K562 (cell line): ENCODE measurements around the gene GLIS1. TPM values are rescaled to one million over a fixed set of nuclear protein-coding genes. Genes with fewer than 3 reads are reported as not detected.
A peak's percentile ranks its signal among the peaks of the same experiment; 100 is the strongest.

Experiments used
- ATAC-seq: fragments of 200-7000 bp; cut with Tn5 transposase; 3 replicates; pipeline ENCODE4 v1.9.1; 2020; ENCODE audit warnings: moderate library complexity
- BruUV-seq: library from RNA; stranded (reverse); fragments of 400-500 nt; replicated peaks from 2 replicates; lab custom pipeline; 2021; lab: Mats Ljungman, UMichigan
- CTCF ChIA-PET: fragments of 300-600 bp; formaldehyde crosslinking; extraction: SDS; loops from one replicate; lab custom pipeline; 2021; ENCODE audit warnings: low intra/inter-chr PET ratio; lab: Yijun Ruan, JAX
- POLR2A ChIA-PET: fragments of 300-600, 350-650 bp; sonication (Branson Sonifier 250); formaldehyde crosslinking; extraction: SDS; loops from one replicate; lab custom pipeline; 2021; ENCODE audit warnings: antibody characterized with exemption, inconsistent platforms; lab: Yijun Ruan, JAX
- DNase-seq, 4 experiments: peaks; one replicate each; pipeline versions ENCODE4 v3.0.0 to v3.0.0-alpha.2; 2011 to 2018; ENCODE audit warnings: low spot score in 3 of 4, mixed read lengths in 3 of 4; ENCODE audit errors: extremely low read depth in 1 of 4
- FAIRE-seq: peaks from 2 replicates; lab custom pipeline; 2011; peaks lifted over from hg19 to GRCh38; lab: Jason Lieb, UNC
- H2AFZ ChIP-seq: 2 replicates; pipeline ENCODE4 v1.6.0; 2011; ENCODE audit warnings: low read depth, low read length, control low read depth, inconsistent platforms
- H3K27ac ChIP-seq: fragments of 200-600 bp; 3 replicates; pipeline ENCODE4 v1.8.0; 2011; ENCODE audit warnings: low read depth, mild to moderate bottlenecking, control low read depth, inconsistent platforms, low read length, moderate library complexity, mixed read lengths; ENCODE audit errors: extremely low read depth
- H3K27me3 ChIP-seq, 2 experiments: fragments of 300-600 bp in 1 of 2; 2 replicates in 1 of 2; 3 replicates in 1 of 2; pipeline versions ENCODE4 v1.6.0 to v1.8.0; 2011; ENCODE audit warnings: inconsistent platforms in 2 of 2, low read length in 2 of 2, mild to moderate bottlenecking in 1 of 2, mixed read lengths in 1 of 2, moderate library complexity in 1 of 2; ENCODE audit not compliant: control insufficient read depth in 2 of 2, insufficient read depth in 2 of 2
- H3K36me3 ChIP-seq: fragments of 300-600 bp; 3 replicates; pipeline ENCODE4 v1.8.0; 2011; ENCODE audit warnings: mild to moderate bottlenecking, low read length, inconsistent platforms; ENCODE audit not compliant: control insufficient read depth, insufficient read depth
- H3K4me1 ChIP-seq, 2 experiments: fragments of 200-600 bp in 1 of 2; replicated peaks in 1 of 2; 2 replicates in 1 of 2; 3 replicates in 1 of 2; pipeline versions ENCODE4 v1.5.1 to v1.8.0; 2011; ENCODE audit warnings: inconsistent platforms in 2 of 2, low read length in 2 of 2, mild to moderate bottlenecking in 1 of 2, mixed read lengths in 1 of 2, moderate library complexity in 1 of 2; ENCODE audit not compliant: control insufficient read depth in 2 of 2, insufficient read depth in 2 of 2
- H3K4me2 ChIP-seq: 2 replicates; pipeline ENCODE4 v1.6.1; 2011; ENCODE audit warnings: low read length, control low read depth, inconsistent platforms, mixed read lengths; ENCODE audit not compliant: insufficient read depth
- H3K4me3 ChIP-seq: fragments of 200-600 bp; sonication (generic), shearing (Covaris generic); 2 replicates; pipeline ENCODE4 v1.5.1; 2016; ENCODE audit warnings: control low read depth, inconsistent platforms
- H3K79me2 ChIP-seq: fragments of 200-600 bp; 3 replicates; pipeline ENCODE4 v1.8.0; 2011; ENCODE audit warnings: low read length, inconsistent platforms; ENCODE audit not compliant: control insufficient read depth, insufficient read depth
- H3K9ac ChIP-seq, 2 experiments: 2 replicates each; pipeline versions ENCODE4 v1.6.0 to v1.6.1; 2011; ENCODE audit warnings: low read depth in 2 of 2, low read length in 2 of 2, control low read depth in 1 of 2, inconsistent platforms in 1 of 2, mild to moderate bottlenecking in 1 of 2, mixed read lengths in 1 of 2; ENCODE audit not compliant: insufficient read depth in 1 of 2
- H3K9me1 ChIP-seq: one replicate; pipeline ENCODE4 v1.6.0; 2011; ENCODE audit warnings: inconsistent platforms, mild to moderate bottlenecking, low read length, moderate library complexity; ENCODE audit not compliant: control insufficient read depth, insufficient read depth
- H3K9me3 ChIP-seq: replicated peaks from 2 replicates; pipeline ENCODE4 v1.5.1; 2011; ENCODE audit warnings: low read depth, low read length, inconsistent platforms; ENCODE audit not compliant: control insufficient read depth, insufficient read depth
- H4K20me1 ChIP-seq: replicated peaks from 2 replicates; pipeline ENCODE4 v1.6.1; 2011; ENCODE audit warnings: low read length, inconsistent platforms, mixed read lengths; ENCODE audit not compliant: control insufficient read depth, insufficient read depth
- BMI1 ChIP-seq: fragments of 150-350 bp; IDR thresholded peaks from 2 replicates; pipeline ENCODE4 v1.6.1; 2014; ENCODE audit warnings: low read length
- CREM ChIP-seq: IDR thresholded peaks from 2 replicates; pipeline ENCODE4 v1.6.1; 2014; ENCODE audit warnings: antibody characterized with exemption, low read depth
- WGBS: fragments of 100-300 bp; shearing (Covaris generic); methylation state at CpG from one replicate; pipeline ENCODE4 v1.1.6; 2016; ENCODE audit warnings: low coverage, mixed read lengths; ENCODE audit not compliant: insufficient coverage; ENCODE audit errors: missing lambda C conversion rate; 5-methylcytosine and 5-hydroxymethylcytosine counted together
- in situ Hi-C: fragments of 300-500 bp; cut with MboI; formaldehyde crosslinking; loops from 4 replicates; pipeline ENCODE4 v1.15.0; 2018; ENCODE audit warnings: inconsistent platforms, mixed read lengths
- intact Hi-C: fragments of 100-400 bp; cut with micrococcal nuclease; formaldehyde crosslinking; loops from 2 replicates; pipeline ENCODE4 v1.14.2; 2022
- polyA plus RNA-seq, 8 experiments: library from polyadenylated mRNA; depleted of rRNA in 4 of 8; stranded (reverse) in 5 of 8; unstranded in 3 of 8; fragments of >200 nt; fragmentation: Nextera tagmentation in 2 of 8; fragmentation: Illumina TruSeq in 1 of 8; extraction: Ambion mirVana in 2 of 8; extraction: Trizol in 1 of 8; gene quantifications; 2 replicates each; pipeline versions ENCODE4 v1.2.1 to v1.2.3, GENCODE V29; 2011 to 2014; ENCODE audit warnings: inconsistent platforms in 1 of 8, missing spikeins in 1 of 8
- total RNA-seq, 7 experiments: library from RNA; depleted of rRNA in 6 of 7; stranded (reverse); fragments of >200 nt in 6 of 7; fragmentation: Illumina TruSeq in 2 of 7; extraction: Trizol in 2 of 7; gene quantifications; 2 replicates each; pipeline versions ENCODE4 v1.2.1 to v1.2.3, GENCODE V29; 2011 to 2021; ENCODE audit warnings: low replicate concordance in 1 of 7
- TF ChIP-seq, protein P1 (sequence below), 3 experiments: IDR thresholded peaks in 2 of 3; conservative IDR thresholded peaks in 1 of 3; 2 replicates each; pipeline ENCODE4 v1.5.1; 2011 to 2012; ENCODE audit warnings: low read length in 3 of 3, mild to moderate bottlenecking in 3 of 3, control low read depth in 2 of 3, improper control_type of control experiment in 1 of 3, inconsistent platforms in 1 of 3, low read depth in 1 of 3, mixed read lengths in 1 of 3, moderate library complexity in 1 of 3; ENCODE audit not compliant: insufficient read depth in 2 of 3

Gene GLIS1
- total and polyA plus RNA-seq, 9 of the 15 experiments (the other 6 are each of a cell fraction or from before 2014, with no cell fraction given): not detected

DNA sequence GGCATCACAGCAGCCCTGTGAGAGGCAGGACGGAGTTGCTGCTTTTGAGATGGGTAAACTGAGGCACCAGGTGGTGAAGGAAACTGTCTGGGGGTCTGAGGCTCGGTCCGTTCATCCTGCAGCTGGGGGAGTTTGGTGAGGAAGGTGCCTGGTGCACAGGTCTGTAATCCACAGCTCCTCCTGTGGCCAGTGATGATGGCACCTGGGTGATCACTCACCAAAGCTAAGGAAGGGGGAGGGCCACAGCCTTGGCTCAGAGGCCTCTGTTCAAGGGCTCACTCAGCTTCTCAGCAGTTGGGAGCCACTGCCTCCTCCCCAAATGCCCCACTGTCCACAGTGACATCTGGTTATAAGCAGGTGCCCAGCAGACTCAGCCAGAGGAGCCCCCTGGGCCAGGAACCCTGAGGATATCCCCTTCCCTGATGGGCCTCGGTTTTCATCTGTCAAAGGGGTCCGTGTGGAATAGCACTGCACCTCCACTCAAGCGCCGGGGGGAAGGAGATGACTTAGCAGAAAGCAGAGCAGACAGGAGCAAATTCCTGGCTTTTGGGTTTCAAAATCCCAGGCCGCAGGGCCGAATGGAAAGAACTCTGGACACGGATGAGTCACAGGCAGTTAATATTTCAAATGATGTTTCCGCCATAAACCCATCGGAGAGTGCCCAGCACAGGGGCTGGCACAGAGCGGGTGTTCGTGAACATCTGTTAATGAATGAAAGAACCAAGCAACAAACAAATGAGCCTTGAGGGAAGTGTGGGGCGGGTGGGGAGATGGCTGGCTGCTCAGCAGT is 197.0 kb downstream of the GLIS1 start:
- DNase-seq (peak; percentile 18 to 60 (median 48)), FAIRE-seq (peak; percentile 64), ATAC-seq (peak; percentile 80)
- under 1% methylated on average over 15 of the region's 15 CpGs for WGBS
- no peaks in the 10 kb centered on the region for H3K9me3 ChIP-seq
- H3K4me3 ChIP-seq: no peak overlapping the region
- intact Hi-C loops: no loop called here
- H3K9ac ChIP-seq: no peak overlapping the region
- H3K4me2 ChIP-seq: no peak overlapping the region
- in situ Hi-C loops: no loop called here
- peaks cover 7% of the 10 kb centered on the region for H4K20me1 ChIP-seq
- TF ChIP-seq BMI1: no peak
- TF ChIP-seq CREM: 0 out of 2 replicates have a peak, but pooled peaks have one; percentile 34
- TF ChIP-seq, protein P1, sequence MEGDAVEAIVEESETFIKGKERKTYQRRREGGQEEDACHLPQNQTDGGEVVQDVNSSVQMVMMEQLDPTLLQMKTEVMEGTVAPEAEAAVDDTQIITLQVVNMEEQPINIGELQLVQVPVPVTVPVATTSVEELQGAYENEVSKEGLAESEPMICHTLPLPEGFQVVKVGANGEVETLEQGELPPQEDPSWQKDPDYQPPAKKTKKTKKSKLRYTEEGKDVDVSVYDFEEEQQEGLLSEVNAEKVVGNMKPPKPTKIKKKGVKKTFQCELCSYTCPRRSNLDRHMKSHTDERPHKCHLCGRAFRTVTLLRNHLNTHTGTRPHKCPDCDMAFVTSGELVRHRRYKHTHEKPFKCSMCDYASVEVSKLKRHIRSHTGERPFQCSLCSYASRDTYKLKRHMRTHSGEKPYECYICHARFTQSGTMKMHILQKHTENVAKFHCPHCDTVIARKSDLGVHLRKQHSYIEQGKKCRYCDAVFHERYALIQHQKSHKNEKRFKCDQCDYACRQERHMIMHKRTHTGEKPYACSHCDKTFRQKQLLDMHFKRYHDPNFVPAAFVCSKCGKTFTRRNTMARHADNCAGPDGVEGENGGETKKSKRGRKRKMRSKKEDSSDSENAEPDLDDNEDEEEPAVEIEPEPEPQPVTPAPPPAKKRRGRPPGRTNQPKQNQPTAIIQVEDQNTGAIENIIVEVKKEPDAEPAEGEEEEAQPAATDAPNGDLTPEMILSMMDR (IDR thresholded peaks at IDR 0.05 in 2 of 3, conservative IDR thresholded peaks at IDR 0.05 in 1 of 3; ENCODE audit: insufficient read depth in 2 of 3, low read depth in 1 of 3, low read length in 3 of 3): peak; percentile 40 to 54 (median 49); a peak in 5 of 6 replicates
- H3K79me2 ChIP-seq: no peaks in the 10 kb centered on the region
- BruUV-seq: no TSS peak
- ChIA-PET CTCF (no interaction called here), POLR2A (interaction anchor here (0.6 to 1.5 kb wide), 5 partner anchors 8 to 148 kb away, joined by 3 to 4 read pairs (median 3); no protein-coding TSS in a partner anchor)
- no peak overlapping the region for H2AFZ ChIP-seq
- no peak overlapping the region for H3K27ac ChIP-seq
- no peaks in the 10 kb centered on the region for H3K4me1 ChIP-seq
- H3K27me3 ChIP-seq: peaks cover 24 to 86% of the 10 kb centered on the region in 2 experiments
- no peaks in the 10 kb centered on the region for H3K9me1 ChIP-seq
- H3K36me3 ChIP-seq: no peaks in the 10 kb centered on the region
